Caki2 (cell line): ENCODE data around the gene AGBL4. TPM values are rescaled to one million over a fixed set of nuclear protein-coding genes. Genes with fewer than 3 reads are reported as not detected.

ENCODE experiments used
- DNase-seq: peaks from one replicate; pipeline ENCODE4 v3.0.0-alpha.2; 2015; ENCODE audit warnings: low read depth
- in situ Hi-C: cut with HindIII; loops from 2 replicates; pipeline ENCODE4 v1.10.0; 2016; ENCODE audit warnings: low sequenced_read_pairs, low pct_unique_long_range_greater_than_20kb, mixed read lengths
- total RNA-seq: library from RNA; depleted of rRNA; stranded (reverse); fragments of >200 nt; shearing (Covaris generic); gene quantifications from 2 replicates; pipeline ENCODE4 v1.2.3, GENCODE V29; 2014; ENCODE audit warnings: low replicate concordance

The AGBL4 gene
- total RNA-seq, 1 experiment from 2014 or later, result not detected

DNA sequence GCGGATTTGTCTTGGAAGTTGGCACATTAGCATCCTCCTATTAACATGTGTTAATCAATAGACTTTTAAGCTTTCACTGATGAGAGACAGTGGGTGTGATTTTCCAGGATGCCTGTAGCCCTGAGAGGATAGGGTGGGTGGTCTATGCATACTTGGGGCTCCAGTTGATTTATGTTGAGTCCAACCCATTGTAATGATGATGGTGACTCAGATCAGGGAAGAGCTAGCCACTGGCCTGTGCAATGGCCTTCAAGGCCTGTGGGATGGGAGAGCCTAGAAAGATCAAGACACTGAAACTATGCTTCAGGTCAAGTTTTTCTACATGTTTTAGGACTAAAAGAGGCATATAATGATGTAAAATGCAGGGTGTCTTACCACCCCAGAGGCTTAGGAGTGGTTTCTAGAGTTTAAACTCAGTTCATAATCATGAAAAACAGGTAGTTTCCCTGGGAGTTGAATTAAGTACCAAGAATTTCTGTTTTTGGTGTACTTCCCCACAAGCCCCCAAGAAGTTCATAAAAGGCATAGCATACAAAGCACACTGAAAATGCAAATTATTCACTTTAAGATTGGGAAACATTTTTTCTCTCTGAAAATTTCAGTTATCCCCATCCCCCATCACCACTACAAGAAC lies 1267.0 kb downstream of the AGBL4 start:
- DNase-seq, result no peak
- in situ Hi-C loops, result no loop called here

GRCh38 chr1:48753293-48753692 lies 1270.5 kb downstream of the AGBL4 start:
- no peak for DNase-seq
- in situ Hi-C loops, result no loop called here

DNA sequence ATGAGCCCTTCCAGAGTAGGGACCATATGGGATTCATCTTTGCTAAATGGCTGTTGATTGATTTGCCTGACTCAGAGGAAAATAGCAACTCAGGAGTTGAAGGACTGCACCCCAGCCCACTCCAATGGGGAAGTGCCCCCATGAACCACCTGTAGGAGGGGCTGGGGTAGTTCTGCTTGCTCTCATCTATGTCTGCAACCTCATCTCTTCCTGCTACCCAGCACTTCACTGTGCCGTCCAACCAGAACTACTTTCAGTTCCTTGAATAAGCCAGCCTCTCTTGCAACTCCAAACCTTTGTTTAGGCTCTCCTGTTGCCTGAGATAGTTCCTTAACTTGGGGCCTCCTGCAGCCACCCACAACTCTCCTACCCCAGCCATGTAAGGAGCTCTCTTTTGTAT lies 1273.6 kb downstream of the AGBL4 start:
- in situ Hi-C loops, result no loop called here
- no peak for DNase-seq

GRCh38 chr1:48749068-48749467 lies 1274.7 kb downstream of the AGBL4 start:
- no peak for DNase-seq
- in situ Hi-C loops, result no loop called here

- DNase-seq, result no peak
- in situ Hi-C loops, result no loop called here
Observed at GRCh38 chr1:48746906-48747305, 1276.8 kb downstream of the AGBL4 start.

DNA sequence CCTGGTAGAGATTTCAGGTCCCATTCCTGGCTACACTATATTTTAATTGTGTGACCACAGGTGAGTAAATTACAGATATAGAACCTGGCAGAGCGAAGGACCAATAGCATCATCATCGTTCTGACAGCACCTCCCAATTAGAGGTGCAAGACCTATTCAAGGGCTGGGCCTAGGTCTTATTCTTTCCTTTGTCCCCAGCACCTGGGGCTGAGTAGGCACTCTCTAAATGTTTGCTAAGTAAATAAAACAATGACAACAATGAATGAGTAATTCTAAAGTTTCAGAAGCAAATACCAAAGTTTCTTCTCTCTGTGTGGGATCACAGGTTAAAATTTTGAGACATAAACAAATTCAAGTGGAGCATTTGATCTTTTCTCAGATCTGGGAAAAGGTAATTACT lies 1279.7 kb downstream of the AGBL4 start:
- in situ Hi-C loops, result no loop called here
- no peak for DNase-seq

DNA sequence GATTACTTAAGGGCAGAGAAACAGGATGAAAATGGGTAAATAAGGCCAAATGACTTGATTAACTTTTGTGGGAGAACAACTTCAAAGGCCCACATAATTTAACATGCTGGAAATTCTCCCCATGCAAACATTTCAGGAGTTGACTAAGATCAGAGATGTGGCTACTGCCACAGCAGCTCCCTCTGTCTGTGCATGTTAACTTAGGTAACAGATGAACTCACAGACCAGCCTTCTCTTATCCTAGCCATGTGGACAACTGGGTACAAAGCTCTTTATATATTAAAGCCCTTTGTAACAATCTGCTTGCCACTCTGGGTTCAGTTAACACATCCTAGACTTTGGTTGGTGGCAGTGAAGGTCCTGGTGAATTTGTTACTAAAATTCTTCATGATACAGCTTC lies 1280.3 kb downstream of the AGBL4 start:
- no peak for DNase-seq
- in situ Hi-C loops, result no loop called here

- in situ Hi-C loops, result no loop called here
- DNase-seq, result no peak
Observed at GRCh38 chr1:48741380-48741779, 1282.4 kb downstream of the AGBL4 start.

GRCh38 chr1:48740621-48741020 lies 1283.1 kb downstream of the AGBL4 start:
- DNase-seq, result no peak
- in situ Hi-C loops, result no loop called here

DNA sequence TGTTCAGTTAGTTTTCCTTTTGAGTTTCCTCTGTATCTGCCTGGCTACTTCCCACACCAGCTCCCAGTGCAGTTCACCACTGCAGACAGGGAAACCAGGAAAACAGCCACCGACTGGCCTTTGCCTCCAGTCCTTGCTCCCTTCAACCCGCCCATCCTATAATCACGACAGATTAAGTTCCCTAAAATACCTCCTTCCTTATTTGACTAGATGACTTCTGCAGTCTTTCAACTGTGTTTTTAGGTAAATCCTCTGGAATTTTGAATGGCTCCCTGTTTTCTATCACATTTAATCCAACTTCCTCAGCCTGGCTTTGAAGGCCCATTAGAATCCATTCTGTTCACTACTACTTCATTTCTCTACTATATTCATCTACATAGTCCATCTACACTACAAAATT lies 1284.7 kb downstream of the AGBL4 start:
- DNase-seq, result no peak
- in situ Hi-C loops, result no loop called here

DNA sequence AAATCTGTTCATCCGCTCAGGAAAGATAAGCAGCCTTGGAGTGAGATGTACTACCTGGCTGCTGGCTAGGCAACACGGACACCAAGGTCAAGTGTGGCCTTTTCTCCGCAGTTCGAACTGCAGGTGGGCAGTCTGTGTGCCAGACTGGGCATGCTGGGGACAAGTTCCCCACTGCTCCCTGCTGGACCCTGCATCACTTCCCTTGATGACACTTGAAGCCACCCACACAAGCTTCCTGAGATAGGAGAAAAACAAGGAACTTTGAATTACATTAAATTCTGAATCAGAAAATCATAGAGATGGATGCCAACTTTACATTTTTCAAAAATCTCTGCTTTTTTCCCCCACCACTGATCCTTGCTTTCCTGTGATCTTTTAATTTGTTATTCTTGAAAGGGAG lies 1285.4 kb downstream of the AGBL4 start:
- DNase-seq, result no peak
- in situ Hi-C loops, result no loop called here

DNA sequence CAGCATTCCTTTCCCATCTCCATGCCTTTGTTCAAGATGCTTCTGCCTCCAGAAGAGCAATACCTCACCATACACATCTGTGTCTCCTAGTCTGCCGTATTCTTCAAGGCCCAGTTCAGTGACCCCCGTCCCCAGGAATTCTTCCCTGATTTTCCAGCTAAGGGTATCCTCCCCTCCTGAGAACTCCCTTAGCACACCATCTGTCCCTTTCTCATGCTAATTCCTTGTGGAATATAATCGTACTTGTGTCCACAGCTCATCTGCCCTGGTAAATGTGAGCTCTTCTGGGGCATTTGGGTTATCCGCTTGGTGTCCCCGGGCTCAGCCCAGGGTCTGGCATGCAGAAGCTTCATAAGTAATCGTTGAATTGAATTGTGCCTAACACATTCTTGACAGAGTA lies 1288.0 kb downstream of the AGBL4 start:
- DNase-seq, result no peak
- in situ Hi-C loops, result no loop called here

- in situ Hi-C loops, result no loop called here
- no peak for DNase-seq
Observed at GRCh38 chr1:48730164-48730910, 1293.4 kb downstream of the AGBL4 start.

DNA sequence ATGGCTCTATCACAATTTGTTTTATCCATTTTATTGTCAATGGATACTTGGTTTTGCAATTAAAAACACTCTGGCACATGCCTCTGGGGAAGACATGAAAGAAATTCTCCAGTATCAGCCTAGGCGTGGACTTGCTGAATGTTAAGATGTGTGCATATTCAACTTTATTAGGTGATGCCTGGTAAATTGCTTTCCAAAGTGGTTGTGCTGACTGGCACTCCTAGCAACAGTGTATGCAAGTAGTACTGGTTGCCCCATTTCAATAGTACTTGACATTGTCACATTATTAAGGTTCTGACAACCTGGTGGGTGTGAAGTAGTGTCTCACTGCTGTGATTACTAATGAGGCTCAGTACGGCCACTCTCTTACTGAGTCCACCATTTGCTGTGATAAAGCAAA lies 1295.2 kb downstream of the AGBL4 start:
- in situ Hi-C loops, result no loop called here
- no peak for DNase-seq

DNA sequence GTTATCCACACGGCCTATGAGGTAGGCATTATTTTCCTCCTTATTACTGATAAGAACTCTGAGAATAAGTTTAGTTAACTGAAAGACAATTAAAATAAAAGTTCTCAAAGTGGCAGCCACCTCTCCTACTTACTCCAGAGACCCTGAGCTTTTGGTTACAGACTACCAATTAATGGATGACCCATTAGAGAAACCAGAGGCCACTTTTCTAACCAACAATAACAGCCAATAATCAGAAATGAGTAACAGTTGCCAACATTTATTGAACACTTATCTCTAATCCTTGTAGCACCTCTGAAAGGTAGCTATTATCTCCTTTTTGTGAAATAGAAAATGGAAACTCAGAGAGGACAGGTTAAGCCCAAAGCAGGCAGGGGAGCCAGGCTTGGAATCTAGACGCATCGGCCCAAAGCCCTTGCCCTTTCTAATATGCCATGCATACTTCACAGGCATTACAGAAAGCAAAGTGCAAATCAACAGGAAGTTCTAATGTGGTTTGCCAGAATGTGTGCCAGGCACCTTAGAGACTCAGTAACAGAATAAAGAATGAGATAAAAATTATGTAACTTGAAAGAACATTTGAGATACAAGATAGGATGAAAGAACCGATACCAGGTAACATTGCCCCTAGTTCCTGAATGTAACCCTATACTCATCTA lies 1297.1 kb downstream of the AGBL4 start:
- DNase-seq, result no peak
- in situ Hi-C loops, result no loop called here

GRCh38 chr1:48726139-48726538 lies 1297.6 kb downstream of the AGBL4 start:
- no peak for DNase-seq
- in situ Hi-C loops, result no loop called here

GRCh38 chr1:48725341-48726046 lies 1298.3 kb downstream of the AGBL4 start:
- no peak for DNase-seq

GRCh38 chr1:48720929-48721328 lies 1302.8 kb downstream of the AGBL4 start:
- DNase-seq, result no peak
- in situ Hi-C loops, result no loop called here

More at GRCh38 chr1:48725341-48726046, 1298.3 kb downstream of the AGBL4 start:
- in situ Hi-C loops, result no loop called here

- in situ Hi-C loops, result no loop called here
- DNase-seq, result no peak
Observed at GRCh38 chr1:48718705-48719104, 1305.0 kb downstream of the AGBL4 start.
